Stimulated activated CD8-positive, alpha-beta memory T cell treated with anti-CD3 and anti-CD28 coated beads, Interleukin-7, amount 100 ng/mL, for 48 hours (primary cell): ENCODE measurements around the gene ATXN1.

Experiments
- DNase-seq, 2 donors: peaks; one replicate each; pipeline ENCODE4 v3.0.0-alpha.2; 2020; ENCODE audit warnings: low read depth in 1 of 2; ENCODE audit errors: extremely low read depth in 1 of 2

The ATXN1 gene

DNA sequence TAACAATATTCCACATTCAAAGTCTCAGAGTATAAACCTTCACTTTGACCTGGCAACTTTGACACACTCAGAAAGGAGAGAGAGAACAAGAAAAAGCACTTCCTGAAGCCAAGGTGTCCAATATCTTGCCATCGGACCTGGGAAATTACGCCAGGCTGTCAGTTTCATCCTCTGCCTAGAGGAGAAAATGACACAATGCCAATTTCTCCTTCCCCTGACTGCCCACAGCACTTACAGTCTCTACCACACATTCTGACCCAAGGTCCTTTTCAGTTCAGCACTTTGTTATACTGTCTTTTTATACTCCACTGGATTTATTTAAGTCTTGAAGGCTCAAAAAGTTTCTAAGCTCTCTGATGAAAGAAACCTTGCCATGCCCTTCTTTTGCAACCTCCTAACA lies 272.4 kb downstream of the ATXN1 start:
- no peak for DNase-seq

GRCh38 chr6:16487996-16488674 lies 273.1 kb downstream of the ATXN1 start:
- no peak for DNase-seq

DNA sequence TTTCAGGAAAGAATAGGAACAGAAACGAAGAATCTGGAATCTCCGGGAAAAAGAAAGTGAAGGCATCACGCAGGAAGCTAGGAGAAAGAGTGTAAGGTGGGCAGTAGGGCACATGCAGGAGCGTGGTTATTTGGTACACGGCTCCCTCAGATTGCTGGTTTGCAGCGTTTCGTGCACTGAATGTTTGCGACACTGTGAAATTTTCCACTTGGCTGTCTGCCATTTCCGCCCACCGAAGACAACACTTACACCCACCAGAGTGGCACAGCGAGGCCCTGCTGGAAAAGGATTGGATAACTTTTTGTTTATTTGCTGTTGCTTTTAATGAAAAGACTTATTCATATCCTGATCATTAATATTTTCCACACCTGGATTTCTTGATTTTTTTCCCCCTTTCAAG lies 274.6 kb downstream of the ATXN1 start:
- peak in 1 of 2 donors; percentile 36 for DNase-seq

DNA sequence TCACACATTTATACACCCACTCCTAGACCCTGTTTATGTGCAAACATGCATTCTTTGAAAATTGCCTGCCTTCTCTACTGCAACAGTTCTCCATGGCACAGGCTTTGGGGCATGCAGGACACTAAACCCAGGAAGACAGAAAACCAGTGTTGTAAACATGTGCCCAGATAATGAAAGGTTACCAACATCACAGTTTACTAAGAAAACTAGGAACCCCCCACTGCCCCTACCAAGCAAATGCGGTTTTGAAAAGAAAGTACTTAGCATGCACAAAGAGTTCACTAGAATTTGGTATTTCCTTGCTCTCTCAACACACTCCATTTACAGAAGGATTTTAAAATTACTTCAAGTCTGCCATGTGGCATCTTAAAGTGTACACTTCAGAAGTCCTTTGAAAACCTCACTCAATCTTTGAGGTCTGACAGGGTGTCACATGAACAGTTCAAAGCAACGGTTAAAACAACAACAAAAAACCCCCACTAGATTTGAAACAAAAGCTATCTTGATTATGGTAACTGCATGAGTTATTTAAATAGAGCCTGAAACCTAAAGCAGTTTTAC lies 277.9 kb downstream of the ATXN1 start:
- no peak for DNase-seq

GRCh38 chr6:16482702-16483314 lies 278.5 kb downstream of the ATXN1 start:
- no peak for DNase-seq

- peak in 1 of 2 donors; percentile 37 for DNase-seq
These were observed 279.4 kb downstream of the ATXN1 start for GRCh38 chr6:16481697-16482399.

DNA sequence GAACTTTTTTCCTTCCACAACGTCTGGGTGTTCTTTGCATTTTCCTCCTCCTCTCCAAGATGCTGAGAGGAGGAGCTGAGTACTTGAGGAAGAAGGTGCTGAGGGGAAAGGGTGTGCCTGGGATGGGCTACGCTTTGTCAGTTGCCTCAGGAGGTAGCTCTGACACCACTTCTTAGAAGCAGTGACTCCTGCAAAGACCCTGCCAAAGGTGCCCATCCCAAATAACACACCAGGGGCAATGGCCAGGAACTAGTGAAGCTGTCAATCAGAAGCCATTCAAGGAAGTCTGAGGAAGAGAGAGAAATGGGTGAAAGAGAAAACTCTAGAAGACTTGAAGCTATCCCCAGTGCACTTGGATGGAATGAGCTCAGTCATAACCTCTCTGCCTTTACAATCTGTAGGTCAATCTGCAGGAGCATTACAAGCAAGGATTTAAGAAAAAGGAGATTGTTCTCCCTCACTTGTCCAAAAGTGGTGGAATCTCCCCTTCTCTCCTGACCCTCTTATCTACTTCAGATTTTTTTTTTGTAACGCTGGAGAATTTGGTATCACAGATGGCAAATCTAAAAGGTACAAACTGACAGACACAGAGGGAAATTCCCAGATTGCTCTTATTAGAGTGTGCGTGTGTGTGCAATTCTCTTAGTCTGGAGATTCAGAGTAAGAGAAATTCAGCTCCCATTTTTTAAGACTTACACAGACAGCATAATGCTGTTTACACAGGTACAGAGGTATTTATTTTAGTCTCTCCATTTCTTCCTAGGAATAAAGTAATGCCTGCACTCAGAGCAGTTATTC lies 280.3 kb downstream of the ATXN1 start:
- DNase-seq: no peak

GRCh38 chr6:16477367-16478149 lies 283.7 kb downstream of the ATXN1 start:
- no peak for DNase-seq

DNA sequence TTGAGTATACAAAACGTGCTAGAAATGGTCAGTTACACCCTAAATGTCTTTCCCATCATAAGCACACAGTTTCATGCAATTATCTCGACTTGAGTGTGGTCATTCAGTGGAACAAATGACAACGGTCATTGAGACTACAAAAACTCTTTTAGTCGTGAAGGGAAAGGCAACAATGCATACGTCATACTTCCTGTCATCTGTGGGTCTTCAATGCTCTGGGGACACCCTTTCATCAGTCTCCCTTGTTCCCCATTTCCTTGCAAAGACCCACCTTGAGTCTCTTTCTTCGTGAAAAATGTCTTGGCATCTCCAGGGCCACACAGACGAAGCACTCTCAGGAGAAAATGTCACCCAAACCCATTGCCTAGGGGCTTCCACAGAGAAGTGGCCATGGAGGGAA lies 284.4 kb downstream of the ATXN1 start:
- DNase-seq: no peak

DNA sequence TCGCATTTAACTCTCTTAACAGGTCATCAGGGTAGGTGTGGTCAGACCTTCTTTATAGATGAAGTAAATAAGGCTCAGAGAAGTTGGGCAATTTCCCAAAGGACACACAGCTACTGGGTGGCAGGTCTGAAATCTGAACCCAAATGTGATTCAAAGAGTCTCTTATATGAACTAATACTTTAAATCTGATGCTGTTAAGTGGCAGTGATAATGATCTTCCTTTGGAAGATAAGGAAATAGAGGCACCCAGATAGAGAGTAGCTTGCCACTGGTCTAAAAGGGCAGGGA lies 285.8 kb downstream of the ATXN1 start:
- DNase-seq: no peak

GRCh38 chr6:16474772-16475493 lies 286.3 kb downstream of the ATXN1 start:
- DNase-seq: no peak

- DNase-seq: no peak
These were observed 287.1 kb downstream of the ATXN1 start for GRCh38 chr6:16473908-16474771.

DNA sequence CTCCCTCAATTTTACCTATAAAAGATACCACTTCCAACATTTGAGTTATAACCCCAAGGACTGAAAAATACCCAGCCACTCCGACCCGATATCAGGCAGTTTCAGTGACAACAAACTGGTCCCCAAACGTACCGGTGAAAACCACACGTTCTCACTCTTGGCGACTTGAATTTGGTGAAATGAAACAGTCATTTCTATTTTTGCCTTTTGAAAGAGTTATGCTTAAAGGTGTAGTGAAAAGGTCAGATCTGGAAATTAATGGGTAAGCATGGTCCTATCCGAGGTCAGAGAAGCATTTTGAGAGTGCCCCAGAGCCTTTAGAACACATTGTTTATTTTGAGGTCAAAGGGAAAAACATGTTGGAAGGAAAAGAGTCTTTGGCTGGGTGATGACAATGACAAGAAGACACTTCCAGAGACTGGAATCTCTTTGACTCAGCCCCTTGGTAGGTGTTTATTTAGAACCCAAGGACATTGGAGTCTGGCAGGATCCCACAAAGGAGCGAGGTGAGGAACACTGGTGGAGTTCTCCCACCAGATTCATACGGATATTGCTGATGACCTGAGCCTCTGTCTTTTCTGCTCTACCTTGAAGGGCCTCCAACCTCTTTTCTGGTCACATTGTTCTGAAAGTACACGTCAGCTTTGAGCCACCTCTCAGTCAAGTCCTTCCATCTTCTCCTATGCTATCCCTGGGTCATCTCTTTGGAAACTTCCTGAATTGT lies 287.9 kb downstream of the ATXN1 start:
- no peak for DNase-seq

DNA sequence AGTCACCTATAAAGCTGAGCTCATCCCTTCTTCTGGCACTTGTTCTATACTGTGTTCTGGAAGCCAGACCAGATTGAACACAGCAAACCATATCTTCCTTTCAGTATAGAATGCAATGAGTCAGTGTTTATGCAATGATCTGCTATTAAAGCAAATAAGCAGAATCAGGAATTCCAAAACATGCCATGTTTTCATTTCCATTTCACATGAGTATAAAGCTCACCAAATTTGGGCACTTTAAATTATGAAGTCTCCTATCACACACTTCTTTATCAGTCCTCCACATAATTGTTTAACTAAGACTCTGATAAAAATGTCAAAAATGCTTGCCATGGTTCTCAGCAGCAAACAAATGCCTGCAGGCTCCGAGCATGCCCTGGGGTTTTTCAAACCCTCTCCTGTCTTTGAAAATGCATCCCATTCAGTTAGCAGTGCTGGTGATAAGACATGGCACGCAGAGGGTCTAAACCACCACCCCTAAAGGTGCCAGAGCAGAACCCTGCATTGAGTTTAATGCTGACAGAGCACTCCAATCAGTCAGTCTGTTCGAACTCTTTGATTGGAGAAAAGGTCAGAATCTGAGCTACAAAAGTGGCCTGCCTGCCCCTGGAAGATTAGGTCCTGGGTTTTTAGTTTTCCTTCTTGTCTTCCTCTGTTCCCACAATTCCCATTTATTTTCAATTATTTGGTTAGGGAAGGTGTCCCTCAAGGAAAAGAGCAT lies 288.8 kb downstream of the ATXN1 start:
- no peak for DNase-seq

GRCh38 chr6:16471910-16472297 lies 289.4 kb downstream of the ATXN1 start:
- no peak for DNase-seq

DNA sequence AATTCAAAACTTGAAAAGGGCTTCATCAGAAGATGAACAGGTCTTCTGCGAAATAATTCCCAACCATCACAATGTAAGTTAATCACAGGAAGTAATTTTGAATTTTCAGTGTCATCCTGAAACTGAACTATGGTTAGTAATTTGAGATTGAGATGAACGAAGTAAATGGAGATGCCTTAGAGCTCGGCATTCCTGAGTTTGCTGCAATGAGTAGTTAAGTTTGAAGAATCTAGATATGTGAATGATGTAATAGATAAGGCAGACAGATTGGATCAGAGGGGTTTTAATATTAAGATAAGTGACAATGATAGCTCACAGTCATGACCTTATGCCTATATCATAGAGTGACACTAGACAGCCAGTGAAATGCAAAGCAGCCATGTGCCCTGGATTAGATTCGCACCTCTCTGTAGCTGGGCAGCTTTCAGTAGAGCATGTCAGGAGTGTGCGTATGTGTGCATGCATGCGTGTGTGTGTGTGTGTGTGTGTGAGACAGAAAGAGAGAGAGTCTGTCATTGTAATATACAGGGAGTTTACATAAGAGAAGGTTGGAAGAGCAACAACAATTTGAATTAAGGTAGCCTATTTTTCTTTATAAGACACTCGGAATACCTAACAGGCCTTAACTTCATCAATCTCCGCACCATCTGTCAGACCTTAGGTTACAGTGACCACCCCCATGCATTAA lies 289.9 kb downstream of the ATXN1 start:
- DNase-seq: no peak
